22Rv1 (cell line): ENCODE data around the gene TENT4A.
"Not testable (repeated sequence)": the region's sequence is repeated elsewhere in the genome, so short reads cannot be mapped to it uniquely, and the experiment has no call there.

Source experiments
- H3K27ac ChIP-seq: fragments of 450-650 bp; 2 replicates; pipeline ENCODE4 v1.5.1; 2017
- CTCF ChIP-seq: fragments of 450-650 bp; IDR thresholded peaks from 2 replicates; pipeline ENCODE4 v1.5.1; 2017; ENCODE audit warnings: mild to moderate bottlenecking
- ZFX ChIP-seq: fragments of 450-650 bp; IDR thresholded peaks from 2 replicates; pipeline ENCODE4 v1.6.1; 2017; ENCODE audit warnings: antibody characterized with exemption, borderline replicate concordance

The TENT4A gene

GRCh38 chr5:6768590-6769230, 55.5 kb downstream of the TENT4A start:
- TF ChIP-seq CTCF (no peak), ZFX (no peak)
- H3K27ac ChIP-seq, result no peak overlapping the region

- TF ChIP-seq ZFX (no peak), CTCF (no peak)
- no peak overlapping the region for H3K27ac ChIP-seq
Observed at GRCh38 chr5:6770826-6771607, 57.8 kb downstream of the TENT4A start.

DNA sequence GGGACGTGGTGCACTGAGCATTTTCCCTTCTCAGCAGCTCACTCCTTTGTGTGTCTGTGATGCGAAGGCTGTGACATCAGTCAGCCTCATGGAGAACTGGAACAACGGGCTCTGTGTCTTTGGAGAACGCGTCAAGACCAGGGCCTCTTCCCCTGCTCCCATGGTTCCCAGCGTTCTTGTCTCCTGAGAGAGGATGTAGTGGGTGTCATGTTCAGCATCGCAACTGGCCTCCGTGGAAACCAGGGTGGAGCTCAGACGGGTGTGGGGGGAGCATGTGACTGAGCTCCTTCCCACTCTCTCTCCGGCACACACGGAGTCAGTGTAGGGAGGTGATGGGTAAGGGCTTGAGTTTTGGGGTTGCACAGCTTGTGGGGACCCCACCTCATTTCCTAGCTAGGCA, 59.7 kb downstream of the TENT4A start:
- TF ChIP-seq CTCF, result no peak
- TF ChIP-seq ZFX, result no peak
- H3K27ac ChIP-seq, result no peak overlapping the region

DNA sequence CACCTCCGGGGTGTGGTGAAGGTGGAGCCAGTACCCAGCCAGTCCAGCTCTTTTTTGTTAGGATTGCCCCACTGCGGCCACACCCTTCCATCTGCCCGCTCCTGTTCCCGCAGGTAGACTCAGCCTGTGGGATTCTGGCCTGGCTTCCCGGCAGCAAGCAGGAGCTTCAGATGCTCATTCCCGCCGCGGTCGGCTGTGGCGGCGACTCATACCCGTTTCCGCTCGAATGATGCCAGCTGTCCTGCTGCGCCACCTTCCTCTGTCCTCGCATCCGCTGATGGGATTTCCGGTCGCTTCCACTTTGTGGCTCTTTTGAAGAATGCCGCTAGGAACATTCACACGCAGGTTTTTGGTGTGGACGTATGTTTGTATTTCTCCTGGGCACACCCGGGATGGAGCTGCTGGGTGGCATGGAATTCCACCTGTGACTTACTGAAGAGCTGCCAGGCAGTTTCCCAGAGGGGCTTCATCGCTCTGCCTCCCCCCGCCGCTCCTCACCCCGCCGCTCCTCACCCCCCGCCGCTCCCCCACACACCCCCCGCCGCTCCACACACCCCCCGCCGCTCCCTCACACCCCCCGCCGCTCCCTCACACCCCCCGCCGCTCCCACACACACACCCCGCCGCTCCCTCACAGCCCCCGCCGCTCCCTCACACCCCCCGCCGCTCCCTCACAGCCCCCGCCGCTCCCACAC, 60.3 kb downstream of the TENT4A start:
- no peak overlapping the region for H3K27ac ChIP-seq
- no peak for TF ChIP-seq ZFX
- TF ChIP-seq CTCF, result no peak

GRCh38 chr5:6774207-6774606, 61.0 kb downstream of the TENT4A start:
- not testable (repeated sequence) for H3K27ac ChIP-seq

GRCh38 chr5:6774721-6775204, 61.5 kb downstream of the TENT4A start:
- TF ChIP-seq ZFX, result no peak
- TF ChIP-seq CTCF, result no peak
- H3K27ac ChIP-seq, result no peak overlapping the region

DNA sequence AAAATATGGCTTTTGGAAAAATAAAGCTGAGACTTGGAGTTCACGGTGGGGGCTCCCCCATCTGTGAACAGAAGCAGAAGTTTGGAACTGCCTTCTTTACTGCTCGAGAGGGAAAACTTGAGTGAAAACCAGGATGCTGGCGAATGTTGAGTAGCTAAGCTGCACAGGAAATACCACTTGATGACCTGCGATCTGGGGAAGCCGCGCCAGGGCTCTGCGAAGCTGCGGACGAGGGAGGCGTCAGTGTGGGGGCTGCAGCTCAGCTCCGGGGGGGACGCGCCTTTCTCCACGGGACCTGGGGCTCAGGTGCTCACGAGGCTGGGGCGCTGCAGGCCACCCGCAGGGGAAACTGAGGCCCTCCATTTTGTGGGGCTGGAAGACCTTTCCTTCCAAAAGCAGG, 62.3 kb downstream of the TENT4A start:
- TF ChIP-seq CTCF (no peak), ZFX (no peak)

More for the DNA sequence above, 62.3 kb downstream of the TENT4A start:
- no peak overlapping the region for H3K27ac ChIP-seq
